ENCODE data around the gene SCIN. TPM values are rescaled to one million over a fixed set of nuclear protein-coding genes. Genes with fewer than 3 reads are reported as not detected.

Gene SCIN
- total RNA-seq, 1 donor from 2014 or later: 6.3 TPM

DNA sequence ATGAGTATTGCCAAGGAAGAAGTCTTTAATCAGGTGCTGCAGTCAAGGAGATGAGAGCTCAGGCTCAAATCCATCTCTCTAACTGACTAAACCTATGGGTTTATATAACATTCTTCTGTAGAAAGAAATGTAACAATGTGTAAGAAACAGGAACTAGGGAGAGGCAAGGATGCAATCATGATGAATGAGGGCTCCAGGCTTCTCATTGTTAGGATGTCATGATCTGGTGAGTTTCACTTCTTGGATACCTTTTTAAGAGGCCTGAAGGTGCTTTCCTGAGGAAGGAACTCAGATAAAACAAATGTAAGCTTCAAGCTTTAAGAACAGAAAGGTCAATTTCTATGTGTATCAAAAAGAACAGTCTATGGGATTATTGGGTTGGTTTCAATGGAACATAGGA is 30.8 kb upstream of the SCIN start:
- DNase-seq (ENCODE audit: low read depth): no peak
- H3K4me3 ChIP-seq (ENCODE audit: low read depth, low read length): no peak overlapping the region
- TF ChIP-seq, protein P1, sequence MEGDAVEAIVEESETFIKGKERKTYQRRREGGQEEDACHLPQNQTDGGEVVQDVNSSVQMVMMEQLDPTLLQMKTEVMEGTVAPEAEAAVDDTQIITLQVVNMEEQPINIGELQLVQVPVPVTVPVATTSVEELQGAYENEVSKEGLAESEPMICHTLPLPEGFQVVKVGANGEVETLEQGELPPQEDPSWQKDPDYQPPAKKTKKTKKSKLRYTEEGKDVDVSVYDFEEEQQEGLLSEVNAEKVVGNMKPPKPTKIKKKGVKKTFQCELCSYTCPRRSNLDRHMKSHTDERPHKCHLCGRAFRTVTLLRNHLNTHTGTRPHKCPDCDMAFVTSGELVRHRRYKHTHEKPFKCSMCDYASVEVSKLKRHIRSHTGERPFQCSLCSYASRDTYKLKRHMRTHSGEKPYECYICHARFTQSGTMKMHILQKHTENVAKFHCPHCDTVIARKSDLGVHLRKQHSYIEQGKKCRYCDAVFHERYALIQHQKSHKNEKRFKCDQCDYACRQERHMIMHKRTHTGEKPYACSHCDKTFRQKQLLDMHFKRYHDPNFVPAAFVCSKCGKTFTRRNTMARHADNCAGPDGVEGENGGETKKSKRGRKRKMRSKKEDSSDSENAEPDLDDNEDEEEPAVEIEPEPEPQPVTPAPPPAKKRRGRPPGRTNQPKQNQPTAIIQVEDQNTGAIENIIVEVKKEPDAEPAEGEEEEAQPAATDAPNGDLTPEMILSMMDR (conservative IDR thresholded peaks at IDR 0.05; ENCODE audit: low read depth, low read length): no peak

DNA sequence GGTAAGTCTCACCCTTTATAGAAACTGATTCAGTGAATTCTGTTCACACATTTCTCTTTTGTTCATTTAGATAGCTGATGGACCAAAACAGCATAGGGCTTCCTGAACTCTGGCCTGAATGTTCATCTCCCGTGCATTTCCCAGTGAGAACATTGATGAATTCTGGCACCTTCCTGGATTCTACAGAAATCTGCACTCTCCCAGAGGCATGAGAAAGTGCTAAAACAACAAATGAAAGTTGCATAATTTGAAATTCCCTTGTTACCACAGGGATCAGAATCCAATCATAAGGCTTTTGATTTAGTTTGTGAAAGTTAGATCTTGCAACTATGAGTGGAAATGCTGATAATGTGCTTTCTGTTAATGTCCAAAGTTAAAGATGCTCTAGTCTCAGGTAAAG is 29.7 kb upstream of the SCIN start:
- H3K4me3 ChIP-seq (ENCODE audit: low read depth, low read length): no peak overlapping the region
- TF ChIP-seq, protein P1 (conservative IDR thresholded peaks at IDR 0.05; ENCODE audit: low read depth, low read length): no peak
- peak; percentile 76 for DNase-seq (ENCODE audit: low read depth)

DNA sequence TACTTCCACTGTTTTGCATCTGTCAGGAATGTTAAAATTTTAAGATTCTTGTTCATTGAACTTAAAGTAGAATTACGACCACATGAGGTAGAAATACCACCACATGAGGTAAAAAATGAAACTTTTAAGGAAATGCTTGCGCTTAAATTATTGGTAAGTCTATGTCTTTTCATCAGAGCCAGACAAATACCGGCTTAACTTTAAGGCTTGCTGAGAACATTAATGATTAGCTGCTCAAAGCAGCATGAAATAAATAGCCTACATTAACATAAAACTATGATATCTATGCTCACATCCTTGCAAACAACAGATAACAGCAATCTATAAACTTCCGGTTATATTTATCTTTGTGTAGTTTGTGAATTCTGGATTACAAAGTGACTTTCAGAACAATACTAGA is 26.9 kb upstream of the SCIN start:
- DNase-seq (ENCODE audit: low read depth): no peak
- no peak overlapping the region for H3K4me3 ChIP-seq (ENCODE audit: low read depth, low read length)
- TF ChIP-seq, protein P1 (conservative IDR thresholded peaks at IDR 0.05; ENCODE audit: low read depth, low read length): no peak

DNA sequence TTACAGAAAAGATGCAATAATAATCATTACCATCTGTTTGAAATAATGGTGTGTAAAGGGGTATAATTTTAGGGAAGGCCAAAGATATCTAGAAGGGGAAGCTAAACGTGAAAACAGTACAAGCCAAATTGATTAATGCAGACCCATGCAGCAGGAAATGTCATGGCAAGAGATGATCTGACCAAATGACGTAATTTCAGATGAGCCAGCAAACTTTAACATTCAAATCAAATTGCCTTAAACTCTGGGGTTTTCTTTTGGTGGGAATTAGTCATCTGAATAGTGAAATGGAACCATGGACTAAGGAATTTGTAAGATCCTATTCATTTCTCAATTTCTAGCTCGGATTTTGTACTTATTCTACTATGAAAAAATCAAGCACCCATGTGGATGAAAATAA is 21.4 kb upstream of the SCIN start:
- DNase-seq (ENCODE audit: low read depth): peak; percentile 66
- TF ChIP-seq, protein P1 (conservative IDR thresholded peaks at IDR 0.05; ENCODE audit: low read depth, low read length): no peak
- no peak overlapping the region for H3K4me3 ChIP-seq (ENCODE audit: low read depth, low read length)

DNA sequence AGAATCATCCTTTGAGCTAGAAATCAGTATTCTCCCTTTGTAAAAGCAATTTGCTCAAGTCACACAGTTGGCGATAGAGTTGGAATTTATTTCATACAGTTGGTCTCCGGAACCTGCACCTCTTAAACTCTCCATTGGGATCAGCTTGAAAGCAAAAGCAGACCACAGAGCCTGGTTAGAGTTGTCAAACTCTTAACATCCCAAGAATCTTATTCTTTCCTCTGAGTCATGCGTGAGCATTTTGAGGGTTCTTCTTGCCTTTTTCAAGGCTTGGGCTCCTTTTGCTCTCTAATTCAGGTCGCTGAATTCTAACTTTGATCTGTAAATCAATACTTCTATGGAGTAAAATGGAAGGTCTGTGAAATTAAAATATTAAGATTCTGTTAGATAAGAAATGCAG is 19.6 kb upstream of the SCIN start:
- TF ChIP-seq, protein P1 (conservative IDR thresholded peaks at IDR 0.05; ENCODE audit: low read depth, low read length): no peak
- H3K4me3 ChIP-seq (ENCODE audit: low read depth, low read length): no peak overlapping the region
- no peak for DNase-seq (ENCODE audit: low read depth)

DNA sequence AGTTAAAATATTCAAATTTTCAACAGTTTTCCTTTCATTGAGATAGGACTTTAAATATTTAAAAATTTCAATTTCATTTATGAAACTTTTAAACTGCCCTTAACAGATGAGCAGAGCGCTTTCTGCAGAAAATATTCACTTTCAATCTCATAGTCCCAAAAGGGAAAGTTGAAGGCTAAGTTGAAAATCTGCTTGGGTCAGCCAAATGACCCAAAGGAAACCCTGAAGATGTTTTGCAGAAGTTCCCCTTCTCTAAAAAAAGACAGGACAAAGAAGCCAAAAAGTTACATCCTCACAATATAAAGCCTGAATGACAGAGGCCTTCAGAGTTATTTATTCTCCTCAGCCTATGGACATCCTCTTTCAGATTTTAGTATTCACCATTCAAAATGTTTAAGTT is 17.6 kb upstream of the SCIN start:
- TF ChIP-seq, protein P1 (conservative IDR thresholded peaks at IDR 0.05; ENCODE audit: low read depth, low read length): no peak
- H3K4me3 ChIP-seq (ENCODE audit: low read depth, low read length): peak overlapping the region; percentile 40

DNA sequence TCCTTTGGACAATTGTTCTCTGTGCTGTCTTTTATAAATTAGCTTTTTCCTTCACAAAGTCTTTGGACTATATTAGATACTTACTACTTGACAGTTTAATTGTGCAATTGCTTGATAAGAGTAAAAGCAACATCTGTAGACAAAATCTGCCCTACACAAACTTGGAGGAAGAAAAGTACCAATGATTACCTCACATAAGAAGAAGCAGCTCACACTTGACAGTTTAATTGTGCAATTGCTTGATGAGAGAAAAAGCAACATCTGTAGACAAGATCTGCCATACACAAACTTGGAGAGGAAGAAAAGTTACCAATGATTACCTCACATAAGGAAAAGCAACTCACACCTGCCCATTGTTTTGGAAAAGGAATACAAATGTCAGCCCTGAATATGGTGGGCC is 17.1 kb upstream of the SCIN start:
- no peak for DNase-seq (ENCODE audit: low read depth)
- H3K4me3 ChIP-seq (ENCODE audit: low read depth, low read length): peak overlapping the region; percentile 40
- TF ChIP-seq, protein P1 (conservative IDR thresholded peaks at IDR 0.05; ENCODE audit: low read depth, low read length): no peak

More for the DNA sequence above, 17.6 kb upstream of the SCIN start:
- no peak for DNase-seq (ENCODE audit: low read depth)

All from epithelial cell of proximal tubule (primary cell).